ENCODE results near the gene PRCC.

Gene PRCC

DNA sequence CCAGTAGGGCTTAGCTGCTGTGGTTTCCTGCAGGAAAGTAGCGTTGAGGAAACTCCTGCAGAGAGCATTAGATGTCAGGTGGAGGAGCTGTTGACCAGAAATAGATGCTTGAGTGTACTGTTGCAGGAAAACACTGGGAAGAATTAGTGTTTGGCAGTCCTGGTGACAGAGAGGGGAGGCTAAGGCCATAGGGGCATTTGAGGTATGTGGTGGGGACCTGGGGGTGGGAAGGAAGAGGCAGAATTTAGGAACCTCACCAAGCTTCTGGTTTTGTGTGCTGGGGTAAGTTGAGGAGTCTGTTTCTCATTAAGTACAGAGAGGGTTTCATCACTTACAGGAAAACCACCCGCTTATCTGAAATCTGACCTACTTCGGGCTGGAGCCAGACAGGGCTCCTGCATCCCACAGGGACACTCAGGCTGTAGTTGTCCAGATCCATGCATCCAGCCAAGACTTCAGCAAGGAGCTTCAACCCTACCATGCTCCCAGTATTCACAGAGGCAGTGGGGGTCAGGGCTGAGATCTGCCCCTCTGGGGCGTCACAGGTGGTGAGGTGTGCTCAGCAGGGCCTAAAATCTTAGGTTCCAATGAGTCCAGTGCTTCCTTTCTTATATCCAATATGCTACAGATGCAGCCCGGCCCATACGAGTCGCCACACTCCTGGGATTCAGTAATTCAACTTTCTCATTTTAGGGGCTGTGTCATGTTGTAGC is 34.2 kb downstream of the PRCC start:
- DNase-seq = peak; percentile 64

DNA sequence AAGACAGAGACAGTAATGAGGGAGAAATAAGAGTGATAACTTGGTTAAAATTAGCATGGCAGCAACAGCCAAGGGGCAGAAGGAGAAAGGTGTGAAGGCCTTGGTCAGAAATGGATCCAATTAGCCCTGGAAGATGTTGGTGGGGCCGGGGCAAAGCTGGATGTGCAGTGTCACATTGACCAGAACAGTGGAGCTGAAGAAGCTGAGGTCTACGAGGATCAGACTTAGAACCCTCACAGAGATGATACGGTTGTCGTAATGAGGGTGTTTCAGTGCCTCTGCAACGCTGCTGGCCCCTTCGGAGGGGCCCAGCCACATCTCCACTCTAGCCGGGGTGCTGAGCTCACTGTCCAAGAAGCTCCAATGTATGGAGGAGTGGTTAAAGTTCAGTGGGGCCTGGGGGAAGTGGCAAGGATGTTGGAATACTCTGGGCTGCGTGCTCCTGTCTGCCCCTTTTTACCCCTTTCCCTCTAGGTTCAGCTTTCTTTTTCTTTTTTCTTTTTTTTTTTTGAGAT is 35.1 kb downstream of the PRCC start:
- DNase-seq = no peak

DNA sequence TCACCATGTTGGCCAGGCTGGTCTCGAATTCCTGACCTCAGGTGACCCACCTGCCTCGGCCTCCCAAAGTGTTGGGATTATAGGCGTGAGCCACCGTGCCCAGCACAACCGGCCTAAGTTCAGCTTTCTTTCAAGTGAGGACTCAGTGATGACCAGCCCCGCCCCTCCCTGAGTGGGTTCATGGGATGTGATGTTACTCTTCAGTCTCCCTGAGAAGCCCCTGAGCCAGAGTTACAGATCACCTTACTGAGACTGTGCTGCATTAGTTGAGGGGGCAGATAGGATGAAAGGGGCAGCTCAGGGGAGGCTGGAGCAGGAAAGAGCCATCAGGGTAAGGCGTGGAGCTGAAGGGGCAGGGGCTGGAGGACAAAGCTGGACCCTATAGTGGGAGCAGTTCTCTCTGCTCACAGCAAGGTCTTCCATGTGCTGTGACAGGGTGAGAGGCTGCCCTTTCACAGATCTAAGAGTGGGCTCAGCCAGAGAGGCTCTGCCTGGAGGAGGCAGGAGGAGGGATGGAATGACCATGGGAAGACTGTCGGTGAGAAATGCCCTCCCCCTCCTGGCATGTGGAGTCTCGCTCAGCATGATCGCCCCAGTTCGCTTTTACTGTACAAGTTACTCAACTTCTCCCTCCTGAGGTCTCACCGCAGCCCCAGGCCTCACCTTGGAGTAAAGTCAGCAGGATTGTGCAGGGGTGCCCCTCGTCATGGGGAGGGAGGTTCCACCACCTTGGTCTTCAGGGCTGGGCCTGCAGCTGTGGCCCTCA is 35.9 kb downstream of the PRCC start:
- DNase-seq = no peak

DNA sequence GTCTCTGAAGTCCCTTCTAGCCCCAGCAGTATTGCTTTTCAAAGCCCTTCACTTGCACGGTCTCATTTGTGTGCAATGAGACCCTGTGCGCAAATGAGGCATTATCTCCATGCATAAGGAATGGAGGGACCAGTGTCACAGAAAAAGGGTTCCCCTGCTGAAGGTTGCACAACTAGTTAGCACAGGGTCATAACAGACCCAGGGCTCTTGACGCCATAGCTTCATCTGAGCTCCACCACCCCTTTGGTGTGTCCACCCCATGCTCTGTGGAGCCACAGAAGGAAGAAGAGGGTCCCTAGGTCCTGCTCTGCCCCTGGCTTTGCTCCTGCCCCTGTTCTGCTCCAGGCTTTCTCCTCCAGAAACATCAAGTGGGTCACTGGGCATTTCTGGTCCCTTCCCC is 36.7 kb downstream of the PRCC start:
- DNase-seq = no peak

DNA sequence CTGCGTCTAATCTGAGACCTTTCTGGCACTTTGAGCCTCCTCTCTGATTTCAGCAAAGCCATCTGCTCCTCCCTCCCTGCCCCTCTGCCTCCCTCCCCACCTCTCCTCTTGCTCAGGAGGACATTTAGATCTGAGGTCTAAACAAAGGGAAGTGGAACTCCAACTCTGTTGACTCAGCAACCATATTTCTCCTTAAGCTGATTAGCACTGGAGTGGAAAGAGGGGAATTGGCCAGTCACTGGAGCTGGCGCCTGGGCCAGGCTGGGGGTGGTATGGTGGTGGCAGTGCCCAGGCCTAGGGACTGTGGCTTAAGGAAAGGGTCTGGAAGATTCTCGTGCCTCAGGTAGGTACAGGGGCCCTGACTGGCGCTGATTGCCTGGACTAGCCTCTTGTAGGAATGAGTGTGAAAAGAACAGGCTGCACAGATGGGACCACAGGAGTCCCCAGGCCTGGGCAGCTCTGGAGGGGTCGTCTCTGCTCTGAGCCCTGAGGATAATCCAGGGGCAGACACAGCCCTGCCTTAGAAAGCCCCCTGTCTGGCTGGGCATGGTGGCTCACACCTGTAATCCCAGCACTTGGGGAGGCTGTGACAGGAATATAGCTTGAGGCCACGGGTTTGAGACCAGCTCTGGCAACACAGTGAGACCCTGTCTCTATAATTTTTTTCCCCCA is 37.4 kb downstream of the PRCC start:
- peak; percentile 56 for DNase-seq

DNA sequence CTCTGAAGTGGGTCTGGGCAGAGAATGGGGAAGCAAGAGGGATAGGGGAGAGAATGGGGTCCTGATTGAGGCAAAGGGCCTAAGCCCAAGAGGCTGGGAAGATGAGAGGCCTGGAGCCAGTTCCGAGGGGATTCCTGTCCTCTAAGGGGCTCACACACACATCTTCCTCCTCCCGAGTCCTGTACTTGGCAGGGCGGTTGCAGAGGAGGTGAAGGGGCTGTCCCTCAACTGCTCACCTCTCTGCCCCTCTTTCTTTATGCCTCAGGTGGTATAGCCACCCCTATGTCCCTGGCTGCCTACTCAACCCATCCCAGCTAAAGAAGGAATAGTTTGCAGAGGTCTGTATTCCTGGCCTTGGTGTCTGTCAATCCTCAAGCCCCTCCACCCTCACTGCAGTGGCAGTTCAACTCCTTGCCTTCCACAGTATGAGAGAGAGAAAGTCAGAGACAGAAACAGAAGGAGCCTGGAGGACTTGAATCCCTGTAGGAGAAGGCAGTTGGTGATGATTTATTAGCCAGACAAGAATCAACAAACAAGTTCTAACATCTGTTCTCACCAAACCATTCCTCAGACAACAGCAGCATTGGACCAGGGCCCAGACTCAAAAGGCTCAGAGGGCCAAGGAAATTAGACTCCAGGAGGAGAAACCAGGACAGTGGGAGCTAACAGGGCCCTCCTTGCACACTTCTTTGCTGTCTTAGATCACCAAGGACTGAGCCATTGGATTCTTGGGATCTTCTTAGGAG is 38.6 kb downstream of the PRCC start:
- DNase-seq = no peak

DNA sequence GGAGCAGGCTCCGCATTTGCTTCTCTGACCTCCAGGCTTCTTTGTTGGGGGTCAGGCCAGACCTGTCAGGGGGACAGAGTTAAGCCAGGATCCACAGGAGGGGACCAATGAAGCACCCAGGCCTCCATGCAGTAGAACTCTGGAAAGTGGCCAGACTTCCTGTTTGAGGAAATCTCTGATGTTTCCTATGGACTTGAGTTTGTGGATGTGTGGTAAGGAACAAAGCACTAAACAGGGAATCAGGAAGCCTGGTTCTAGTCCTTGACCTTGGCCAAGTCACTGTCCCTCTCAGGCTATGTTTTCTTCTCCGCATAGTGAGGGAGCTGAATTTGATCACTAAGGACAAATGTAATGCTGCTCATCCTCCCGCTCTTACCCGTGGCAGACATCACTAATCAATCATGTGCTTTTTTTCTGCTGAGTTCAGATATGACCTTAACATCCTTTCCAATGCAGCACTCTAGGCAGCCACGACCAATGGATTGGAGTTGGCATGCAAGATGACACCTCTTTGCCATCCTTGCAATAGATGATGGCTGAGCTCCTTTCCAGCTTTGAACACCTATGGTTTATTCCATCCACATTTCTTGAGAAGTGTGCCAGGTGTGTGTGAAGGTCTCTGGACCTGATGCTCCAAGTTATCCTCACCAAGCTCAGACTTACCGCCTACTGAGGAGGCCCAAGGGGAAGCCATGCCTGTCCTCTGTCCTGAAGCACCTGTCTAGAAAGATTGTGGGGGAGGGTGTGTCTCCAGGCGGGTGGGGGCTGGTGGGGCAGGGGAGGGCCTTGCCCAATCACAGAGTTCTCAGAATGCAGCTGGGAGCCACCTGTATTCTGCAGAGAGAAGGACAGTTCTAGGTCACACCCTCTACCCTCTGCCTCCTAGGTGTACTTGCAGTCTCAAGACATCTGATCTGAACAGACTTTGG is 39.4 kb downstream of the PRCC start:
- DNase-seq = no peak

DNA sequence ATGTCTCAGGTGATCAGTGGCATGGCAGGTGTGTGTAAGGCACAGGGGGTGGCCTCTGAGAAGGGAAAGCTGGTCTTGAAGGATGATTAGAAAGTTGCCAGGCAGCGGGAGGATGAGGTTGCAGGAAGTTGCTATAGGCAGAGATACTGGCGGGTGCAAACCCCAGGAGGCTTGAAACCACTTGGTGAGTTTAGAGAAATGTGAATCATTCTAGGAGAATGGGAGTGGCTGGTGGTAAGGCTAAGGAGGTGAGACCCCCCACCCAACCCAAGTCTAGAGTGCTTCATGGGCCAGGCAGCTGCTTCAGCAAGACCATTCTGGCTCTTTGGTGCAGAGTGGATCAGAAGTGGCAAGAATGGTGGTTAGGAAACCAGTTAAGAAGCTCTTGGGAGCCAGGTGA is 40.3 kb downstream of the PRCC start:
- DNase-seq = no peak

DNA sequence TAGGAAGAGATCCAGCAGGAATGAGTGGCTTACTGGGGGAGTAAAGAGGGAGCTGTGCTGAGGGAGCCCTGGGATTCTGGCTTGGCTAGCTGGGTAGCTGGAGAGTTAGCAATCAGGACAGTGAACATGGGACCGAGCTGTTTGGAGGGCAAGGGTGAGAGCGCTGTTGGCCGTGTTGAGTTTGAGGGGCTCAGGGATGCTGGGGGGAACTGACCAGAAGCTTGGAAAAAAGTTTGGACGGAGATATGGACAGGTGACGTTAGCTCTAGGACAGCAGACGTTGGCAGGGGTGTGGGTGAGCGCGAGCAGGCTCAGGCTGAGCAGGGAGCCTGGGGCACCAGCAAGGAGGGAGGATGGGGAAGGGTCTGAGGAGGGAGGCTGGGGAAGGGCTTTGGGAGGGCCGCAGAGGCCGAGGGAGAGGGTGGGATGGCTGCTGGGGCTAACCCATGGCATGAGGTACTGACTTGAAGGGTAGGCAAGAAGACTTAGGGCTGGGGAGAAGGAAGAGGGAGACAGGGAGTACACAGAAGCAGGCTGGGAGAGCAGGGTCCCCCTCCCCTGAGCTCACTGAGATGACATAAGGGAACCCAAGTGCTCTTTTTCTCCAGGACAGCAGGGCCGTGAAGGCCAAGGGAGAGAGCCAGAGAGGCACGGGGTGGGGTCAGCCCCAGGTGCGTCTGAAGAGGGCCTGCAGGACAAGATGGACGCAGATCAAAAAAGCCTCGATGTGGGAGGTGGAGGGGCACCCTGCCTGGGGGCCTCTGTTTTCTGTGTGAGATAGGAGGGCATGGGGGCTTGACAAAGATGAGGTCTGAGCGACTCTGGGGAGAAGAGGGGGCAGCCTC is 41.1 kb downstream of the PRCC start:
- DNase-seq = no peak

DNA sequence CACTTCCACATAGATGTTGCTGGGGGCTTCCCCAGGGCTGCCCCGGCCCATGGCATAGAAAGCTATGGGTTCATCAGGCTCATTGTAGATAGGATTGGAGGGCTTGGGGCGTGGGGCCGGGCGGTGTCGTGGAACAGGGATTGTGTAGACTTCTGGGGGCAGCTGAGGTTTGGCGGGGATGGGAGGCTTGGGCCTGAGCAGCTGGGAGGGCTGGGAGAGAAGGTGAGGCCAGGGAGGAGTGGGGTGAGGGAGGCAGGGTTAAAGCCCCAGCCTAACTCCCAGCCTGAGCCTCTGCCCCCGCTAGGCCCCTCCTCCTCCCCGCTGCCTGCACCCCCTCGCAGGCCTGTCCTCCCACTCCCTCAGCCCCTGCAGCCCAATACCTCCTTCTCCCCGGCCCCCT is 41.9 kb downstream of the PRCC start:
- DNase-seq = no peak

DNA sequence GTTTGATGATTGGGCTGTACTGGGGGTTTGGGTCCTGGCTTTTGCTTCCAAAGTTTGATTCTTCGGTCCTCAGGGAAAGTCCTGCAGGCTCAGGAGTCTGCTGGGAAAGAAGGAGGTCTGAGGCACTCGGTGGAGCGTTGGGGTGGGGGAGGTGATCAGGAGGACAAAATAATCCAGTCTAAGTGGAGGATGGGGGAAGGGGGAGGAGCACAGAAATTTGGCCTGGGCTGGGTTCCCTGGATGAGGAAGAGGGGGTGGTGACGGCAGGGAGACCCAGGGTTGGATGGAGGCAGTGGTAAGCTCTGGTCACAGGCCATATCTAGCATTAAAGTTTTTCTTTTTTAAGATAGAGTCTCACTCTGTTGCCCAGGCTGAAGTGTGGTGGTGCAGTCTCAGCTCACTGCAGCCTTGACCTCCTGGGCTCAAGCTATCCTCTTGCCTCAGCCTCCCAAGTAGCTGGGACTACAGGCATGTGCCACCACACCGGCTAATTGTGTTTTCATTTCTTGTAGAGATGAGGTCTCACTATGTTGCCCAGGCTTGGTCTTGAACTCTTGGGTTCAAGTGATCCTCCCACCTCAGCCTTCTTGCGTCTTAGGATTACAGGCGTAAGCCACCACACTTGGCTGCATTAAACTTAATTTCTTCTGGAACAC is 42.5 kb downstream of the PRCC start:
- DNase-seq = no peak

DNA sequence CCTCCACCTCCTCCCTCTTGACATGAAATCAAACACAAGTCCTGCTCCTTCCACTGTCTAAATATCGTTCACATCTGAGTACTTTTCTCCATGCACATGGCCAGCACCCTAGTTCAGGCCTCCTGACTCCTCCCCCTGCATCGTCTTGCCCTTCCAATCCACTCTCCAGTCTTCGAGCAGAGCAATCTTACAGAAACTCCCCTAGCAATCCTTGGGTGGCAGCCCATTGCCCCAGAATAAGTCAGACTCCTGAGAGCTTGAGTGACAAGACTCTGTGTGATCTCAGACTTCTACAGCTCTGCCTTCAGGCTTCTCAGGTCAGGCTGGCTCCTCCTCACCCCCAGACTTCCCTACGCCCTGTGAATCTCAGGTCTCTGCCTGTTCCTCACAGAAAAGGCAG is 43.8 kb downstream of the PRCC start:
- DNase-seq = no peak

DNA sequence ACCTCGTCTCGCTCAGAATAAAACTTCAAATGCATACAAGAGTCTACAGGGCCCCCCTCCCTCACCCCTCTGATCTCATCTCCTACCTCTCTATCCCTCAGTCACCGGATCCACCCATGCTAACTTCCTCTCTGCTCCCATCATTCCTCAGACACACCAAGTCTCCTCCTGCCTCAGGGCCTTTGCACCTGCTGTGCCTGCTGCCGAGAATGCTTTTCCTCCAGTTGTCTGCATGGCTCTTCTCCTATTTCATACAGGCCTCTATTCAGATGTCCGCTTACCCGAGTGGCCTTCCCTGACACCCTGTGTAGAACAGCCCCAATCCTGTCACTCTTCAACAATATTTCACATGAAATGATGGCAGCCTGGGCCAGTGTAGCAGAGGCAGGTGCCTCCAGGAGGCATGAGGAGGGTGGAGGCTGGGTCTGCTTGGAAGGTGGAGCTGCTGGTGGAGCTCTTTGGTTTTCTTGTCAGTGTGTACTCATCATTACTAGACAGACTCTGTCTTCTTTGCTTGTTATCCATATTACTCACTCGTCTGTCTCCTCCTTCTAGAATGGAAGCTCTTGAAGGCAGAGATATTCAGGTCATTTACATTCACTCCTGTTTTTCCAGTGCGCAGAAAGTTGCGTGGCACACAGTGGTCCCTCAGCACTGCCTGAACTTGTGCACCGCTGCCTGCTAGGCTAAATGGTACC is 45.1 kb downstream of the PRCC start:
- DNase-seq = no peak

DNA sequence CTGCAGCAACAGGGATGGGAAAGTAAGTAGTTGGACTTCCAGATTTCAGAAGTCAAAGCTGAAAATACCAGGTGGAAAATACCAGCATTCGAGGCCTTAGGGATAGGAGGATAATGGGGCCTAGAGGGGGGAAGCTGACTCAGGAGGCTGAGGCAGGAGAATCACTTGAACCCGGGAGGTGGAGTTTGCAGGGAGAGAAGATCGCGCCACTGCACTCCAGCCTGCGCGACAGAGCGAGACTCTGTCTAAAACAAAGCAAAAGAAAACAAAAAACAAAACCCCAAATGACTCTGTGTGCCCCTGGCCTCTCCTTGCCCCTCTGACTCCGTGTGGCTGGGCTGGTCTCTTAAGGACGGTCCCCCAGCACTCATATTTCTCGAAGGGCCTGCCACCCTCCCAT is 46.0 kb downstream of the PRCC start:
- no peak for DNase-seq

DNA sequence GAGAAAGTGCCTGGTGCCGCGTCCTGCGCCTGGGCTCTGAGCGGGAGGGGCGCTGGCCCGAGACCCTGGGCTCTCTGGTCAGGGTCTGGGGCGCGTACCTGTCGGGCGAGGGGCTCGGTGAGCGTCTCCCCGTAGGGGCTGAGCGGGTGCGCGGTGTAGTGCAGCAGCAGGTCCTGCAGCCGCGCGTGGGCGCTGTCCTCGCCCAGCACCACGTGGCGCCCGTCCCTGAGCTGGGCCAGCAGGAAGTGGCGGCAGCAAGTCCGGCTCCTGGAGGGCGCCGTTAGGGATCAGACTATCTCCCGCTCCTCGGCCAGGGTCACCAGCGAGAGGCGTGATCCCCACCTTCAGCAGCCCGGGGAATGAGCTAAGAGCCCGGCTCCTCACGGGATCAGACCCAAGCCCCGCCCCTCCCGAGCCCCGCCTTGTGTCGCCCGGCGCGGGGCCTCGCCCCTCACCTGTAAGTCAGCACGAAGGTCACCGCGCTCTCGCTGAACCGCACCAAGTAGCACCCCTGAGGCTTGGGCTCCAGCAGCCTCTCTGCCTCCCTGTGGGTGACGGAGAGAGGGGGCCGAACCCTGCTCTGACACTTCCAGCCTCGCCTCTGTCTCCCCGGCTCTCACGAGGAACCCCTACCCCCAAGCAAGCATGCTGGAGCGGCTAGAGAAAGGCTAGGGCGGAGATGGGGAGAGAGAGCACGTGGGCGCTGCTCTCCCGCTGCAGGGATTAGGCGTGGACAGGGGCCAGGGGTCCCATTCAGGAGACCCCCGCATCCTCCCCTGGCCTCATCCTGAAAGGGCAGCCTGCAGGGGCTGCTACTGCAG is 46.6 kb downstream of the PRCC start:
- no peak for DNase-seq

DNA sequence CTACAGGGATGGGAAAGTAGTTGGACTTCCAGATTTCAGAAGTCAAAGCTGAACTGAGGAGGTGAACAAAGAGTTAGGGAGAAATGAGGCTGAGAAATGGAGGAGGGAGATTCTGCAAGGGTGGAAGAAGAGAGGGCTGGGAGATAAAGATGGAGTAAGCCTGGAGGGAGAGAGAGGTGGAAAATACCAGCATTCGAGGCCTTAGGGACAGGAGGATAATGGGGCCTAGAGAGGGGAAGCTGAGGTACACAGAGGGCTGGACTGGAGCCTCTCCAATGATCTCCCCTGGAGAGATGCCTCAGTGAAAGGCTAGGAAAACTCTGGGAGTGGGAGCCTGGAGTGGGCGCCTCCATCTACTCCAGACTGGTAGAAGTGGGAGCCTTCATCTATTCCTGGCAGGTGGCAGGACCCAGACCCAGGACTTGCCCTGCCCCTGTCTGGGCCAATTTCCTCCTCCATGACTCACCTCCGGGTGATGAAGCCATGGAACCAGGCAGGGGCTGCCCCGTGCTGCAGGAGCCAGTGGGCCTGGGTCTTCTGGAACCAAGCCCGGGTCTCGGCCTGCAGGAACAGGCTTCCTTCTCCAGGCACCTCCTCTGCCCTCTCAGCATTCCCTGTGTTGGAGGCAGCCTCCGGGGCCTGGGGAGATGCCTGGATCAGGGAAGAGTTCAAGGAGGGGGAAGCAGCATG is 47.4 kb downstream of the PRCC start:
- no peak for DNase-seq

DNA sequence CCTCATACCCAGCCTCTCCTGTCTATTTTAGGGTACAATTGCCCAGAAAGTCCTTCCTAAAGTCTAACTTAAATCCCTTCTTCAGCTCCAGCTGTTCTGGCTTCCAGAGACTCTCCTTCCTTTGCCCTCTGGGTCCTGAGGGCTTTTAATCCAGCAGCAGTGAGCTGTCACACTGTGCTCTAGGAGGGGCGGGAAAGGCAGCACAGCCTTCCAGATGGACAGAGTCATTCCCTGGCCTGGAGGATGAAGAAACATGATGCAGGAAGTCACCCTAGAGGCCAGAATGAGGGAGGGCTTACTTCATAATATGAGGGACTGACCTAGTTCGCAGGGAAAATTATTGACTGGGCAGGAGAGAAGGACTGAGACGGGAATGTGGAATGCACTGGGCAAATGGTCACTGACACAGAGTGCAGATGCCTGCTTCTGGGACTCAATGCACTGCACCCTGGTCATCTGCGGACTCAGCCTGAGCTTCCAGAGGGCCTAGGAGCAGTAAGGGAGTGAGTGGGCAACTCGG is 48.0 kb downstream of the PRCC start:
- no peak for DNase-seq

DNA sequence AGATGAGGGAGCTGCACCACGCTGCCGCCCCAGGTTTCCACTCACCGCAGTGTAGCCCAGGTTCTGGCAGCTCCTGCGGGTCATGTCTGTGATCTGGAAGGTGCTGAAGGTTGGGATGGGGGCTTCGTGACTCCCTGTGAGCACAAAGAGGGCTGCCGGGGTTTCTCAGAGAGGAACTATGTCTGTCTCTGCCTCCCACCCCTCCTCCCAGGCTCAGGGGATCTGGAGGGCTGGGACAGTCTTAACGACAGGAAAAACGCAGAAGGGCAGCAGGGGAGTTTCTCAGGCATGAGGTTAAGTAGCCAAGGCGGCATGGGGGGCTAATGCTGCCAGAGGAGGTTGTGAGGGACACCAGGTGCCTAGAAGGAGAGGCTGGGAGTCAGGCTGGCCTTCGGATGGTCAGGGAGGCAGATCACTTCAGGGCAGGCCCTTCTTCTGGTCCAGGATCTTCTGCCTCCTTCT is 48.7 kb downstream of the PRCC start:
- no peak for DNase-seq
